Measurements from ENCODE around the gene PIP5KL1.

DNA sequence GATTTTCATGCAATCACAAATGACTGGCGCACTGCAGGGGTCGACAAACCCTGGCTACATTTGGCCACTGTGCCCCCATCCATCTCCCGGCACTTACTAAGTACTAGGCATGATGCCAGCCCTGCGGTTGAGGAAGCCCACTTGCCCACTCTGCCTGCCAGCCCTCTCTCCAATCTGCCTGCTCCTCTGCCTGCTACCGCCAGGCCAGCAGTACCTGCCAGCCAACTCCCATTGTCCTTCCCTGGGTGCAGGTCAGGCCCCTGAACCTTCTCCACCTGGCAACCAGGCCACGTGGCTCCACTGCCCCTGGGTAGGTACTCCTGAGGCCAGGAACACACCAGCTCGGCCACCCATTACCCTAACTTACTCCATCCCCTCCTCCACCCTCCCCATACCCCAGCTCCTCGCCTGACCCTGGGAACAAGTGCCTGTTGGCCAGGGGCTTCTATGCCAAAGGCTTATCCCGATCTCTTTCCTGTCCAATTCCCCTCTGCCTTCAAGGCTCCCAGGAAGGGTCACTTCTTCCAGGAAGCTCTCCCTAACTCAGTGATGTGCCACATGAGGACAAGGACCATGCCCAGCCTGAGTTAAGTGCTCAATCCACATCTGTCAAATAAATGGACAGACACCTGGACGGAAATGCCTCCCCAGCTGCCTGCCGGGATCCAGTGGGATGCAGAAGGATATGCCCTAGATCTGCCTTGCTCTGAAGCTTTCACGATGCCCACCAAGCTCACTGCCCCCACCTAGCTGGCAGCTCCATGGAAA, 43.6 kb upstream of the PIP5KL1 start:
- TF ChIP-seq, protein P1, sequence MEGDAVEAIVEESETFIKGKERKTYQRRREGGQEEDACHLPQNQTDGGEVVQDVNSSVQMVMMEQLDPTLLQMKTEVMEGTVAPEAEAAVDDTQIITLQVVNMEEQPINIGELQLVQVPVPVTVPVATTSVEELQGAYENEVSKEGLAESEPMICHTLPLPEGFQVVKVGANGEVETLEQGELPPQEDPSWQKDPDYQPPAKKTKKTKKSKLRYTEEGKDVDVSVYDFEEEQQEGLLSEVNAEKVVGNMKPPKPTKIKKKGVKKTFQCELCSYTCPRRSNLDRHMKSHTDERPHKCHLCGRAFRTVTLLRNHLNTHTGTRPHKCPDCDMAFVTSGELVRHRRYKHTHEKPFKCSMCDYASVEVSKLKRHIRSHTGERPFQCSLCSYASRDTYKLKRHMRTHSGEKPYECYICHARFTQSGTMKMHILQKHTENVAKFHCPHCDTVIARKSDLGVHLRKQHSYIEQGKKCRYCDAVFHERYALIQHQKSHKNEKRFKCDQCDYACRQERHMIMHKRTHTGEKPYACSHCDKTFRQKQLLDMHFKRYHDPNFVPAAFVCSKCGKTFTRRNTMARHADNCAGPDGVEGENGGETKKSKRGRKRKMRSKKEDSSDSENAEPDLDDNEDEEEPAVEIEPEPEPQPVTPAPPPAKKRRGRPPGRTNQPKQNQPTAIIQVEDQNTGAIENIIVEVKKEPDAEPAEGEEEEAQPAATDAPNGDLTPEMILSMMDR (IDR thresholded peaks at IDR 0.05; ENCODE audit: insufficient read depth, low read length, poor library complexity, severe bottlenecking) = no peak
- no peak for TF ChIP-seq EZH2phosphoT487 (conservative IDR thresholded peaks at IDR 0.05; ENCODE audit: low read length)
